Testis (tissue), 3 donors: ENCODE measurements around the gene MAP3K20. TPM values are rescaled to one million over a fixed set of nuclear protein-coding genes. Genes with fewer than 3 reads are reported as not detected.

ENCODE experiments used
- DNase-seq: peaks from one replicate; pipeline ENCODE4 v3.0.0-alpha.2; 2019
- H3K27ac ChIP-seq, 2 donors: fragments of 200-600 bp; sonication (generic); one replicate each; pipeline ENCODE4 v1.5.1; 2019
- H3K27me3 ChIP-seq: fragments of 200-600 bp; sonication (generic); one replicate; pipeline ENCODE4 v1.5.1; 2019
- H3K36me3 ChIP-seq: fragments of 200-600 bp; sonication (generic); one replicate; pipeline ENCODE4 v1.5.1; 2017; ENCODE audit warnings: low read depth; ENCODE audit errors: missing control alignments
- H3K4me1 ChIP-seq: fragments of 200-600 bp; sonication (generic); one replicate; pipeline ENCODE4 v1.5.1; 2019
- H3K4me3 ChIP-seq, 2 donors: fragments of 200-600 bp; sonication (generic); one replicate each; pipeline ENCODE4 v1.5.1; 2017 to 2019
- H3K9me3 ChIP-seq: fragments of 200-600 bp; sonication (generic); one replicate; pipeline ENCODE4 v1.5.1; 2017
- POLR2A ChIP-seq: fragments of 450-650 bp; IDR thresholded peaks from one replicate; pipeline ENCODE4 v1.6.1; 2017; ENCODE audit warnings: antibody characterized with exemption, mild to moderate bottlenecking, moderate library complexity
- WGBS, 2 donors: methylation state at CpG; one replicate each; pipeline ENCODE4 v1.1.5; 2018; 5-methylcytosine and 5-hydroxymethylcytosine counted together
- intact Hi-C: fragments of 100-400 bp; cut with DNase I; formaldehyde crosslinking; loops from one replicate; pipeline ENCODE4 v1.15.1; 2023; ENCODE audit warnings: low total_unique reads
- polyA plus RNA-seq: library from polyadenylated mRNA; stranded (reverse); fragments of 350-450 nt; fragmentation: Illumina TruSeq; extraction: RNeasy Lipid Tissue Mini Kit (QIAGEN cat#74804); gene quantifications from one replicate; pipeline ENCODE4 v1.2.3, GENCODE V29; 2014; ENCODE audit warnings: low read depth, low replicate concordance; ENCODE audit not compliant: insufficient read depth
- total RNA-seq, 2 donors: library from RNA; depleted of rRNA; stranded (reverse); fragments of >200 nt; gene quantifications; one replicate each; pipeline ENCODE4 v1.2.3, GENCODE V29; 2016
- TF ChIP-seq, protein P1 (sequence below), 3 experiments: fragments of 450-650 bp in 2 of 3; fragments of 200-600 bp in 1 of 3; sonication (generic) in 1 of 3; IDR thresholded peaks; one replicate each; pipeline ENCODE4 v1.5.1; 2016 to 2019; ENCODE audit warnings: antibody characterized with exemption in 3 of 3, mild to moderate bottlenecking in 2 of 3, moderate library complexity in 1 of 3

The MAP3K20 gene
- total and polyA plus RNA-seq, 3 donors from 2014 or later, result 20.7 to 30.8 (median 25.3) TPM

DNA sequence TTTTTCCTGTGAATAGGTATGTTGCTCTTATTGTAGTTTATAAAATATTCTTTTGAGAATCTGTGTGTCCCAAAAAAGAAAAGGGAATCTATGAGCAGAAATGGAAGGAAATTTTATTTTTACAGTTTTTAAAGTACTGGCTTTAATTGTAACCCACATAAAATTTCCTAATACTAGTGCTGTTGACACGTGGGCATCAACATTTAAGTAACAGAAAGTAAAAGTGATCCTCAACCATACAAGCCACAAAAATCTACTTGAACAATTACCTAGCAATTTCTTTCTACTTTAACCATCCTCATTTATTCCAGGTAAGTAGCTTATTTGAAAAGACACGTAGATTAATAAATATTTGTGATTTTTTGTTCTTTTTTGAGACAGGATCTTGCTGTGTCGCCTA is 62.0 kb downstream of the MAP3K20 start:
- Histone ChIP-seq H3K27ac (no peak overlapping the region), H3K36me3 (no peaks in the 10 kb centered on the region), H3K9me3 (no peaks in the 10 kb centered on the region), H3K27me3 (no peaks in the 10 kb centered on the region), H3K4me3 (no peak overlapping the region), H3K4me1 (no peaks in the 10 kb centered on the region)
- WGBS, 2 donors, result 89 to 90% methylated on average over 3 of the region's 3 CpGs
- no peak for DNase-seq
- intact Hi-C loops, result no loop called here
- TF ChIP-seq, protein P1, sequence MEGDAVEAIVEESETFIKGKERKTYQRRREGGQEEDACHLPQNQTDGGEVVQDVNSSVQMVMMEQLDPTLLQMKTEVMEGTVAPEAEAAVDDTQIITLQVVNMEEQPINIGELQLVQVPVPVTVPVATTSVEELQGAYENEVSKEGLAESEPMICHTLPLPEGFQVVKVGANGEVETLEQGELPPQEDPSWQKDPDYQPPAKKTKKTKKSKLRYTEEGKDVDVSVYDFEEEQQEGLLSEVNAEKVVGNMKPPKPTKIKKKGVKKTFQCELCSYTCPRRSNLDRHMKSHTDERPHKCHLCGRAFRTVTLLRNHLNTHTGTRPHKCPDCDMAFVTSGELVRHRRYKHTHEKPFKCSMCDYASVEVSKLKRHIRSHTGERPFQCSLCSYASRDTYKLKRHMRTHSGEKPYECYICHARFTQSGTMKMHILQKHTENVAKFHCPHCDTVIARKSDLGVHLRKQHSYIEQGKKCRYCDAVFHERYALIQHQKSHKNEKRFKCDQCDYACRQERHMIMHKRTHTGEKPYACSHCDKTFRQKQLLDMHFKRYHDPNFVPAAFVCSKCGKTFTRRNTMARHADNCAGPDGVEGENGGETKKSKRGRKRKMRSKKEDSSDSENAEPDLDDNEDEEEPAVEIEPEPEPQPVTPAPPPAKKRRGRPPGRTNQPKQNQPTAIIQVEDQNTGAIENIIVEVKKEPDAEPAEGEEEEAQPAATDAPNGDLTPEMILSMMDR (IDR thresholded peaks at IDR 0.05), result no peak
- no peak for TF ChIP-seq POLR2A

DNA sequence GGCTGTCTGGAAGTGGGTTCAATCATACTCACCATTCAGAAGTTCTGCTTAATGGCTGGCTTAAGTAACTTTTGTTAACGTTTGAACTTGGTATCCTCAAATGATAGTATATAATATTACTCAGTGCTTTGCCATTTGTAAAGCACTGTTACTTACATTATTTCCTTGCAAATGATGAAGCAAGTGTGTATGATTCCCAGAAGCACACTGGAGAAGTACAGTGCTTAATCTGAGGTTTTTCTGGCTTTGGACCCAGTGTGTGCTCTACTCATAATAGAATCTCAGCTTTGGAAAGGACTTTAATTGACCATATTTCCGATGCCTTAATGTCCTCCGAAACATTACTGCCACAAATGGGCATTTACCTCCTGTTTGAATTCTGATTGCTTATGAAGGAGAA is 63.3 kb downstream of the MAP3K20 start:
- WGBS, 2 donors, result 91 to 95% methylated on average over 3 of the region's 3 CpGs
- DNase-seq, result no peak
- H3K9me3 ChIP-seq, result no peaks in the 10 kb centered on the region
- H3K36me3 ChIP-seq, result no peaks in the 10 kb centered on the region
- H3K27me3 ChIP-seq, result no peaks in the 10 kb centered on the region
- intact Hi-C loops, result no loop called here
- no peaks in the 10 kb centered on the region for H3K4me1 ChIP-seq
- no peak for TF ChIP-seq POLR2A
- TF ChIP-seq, protein P1 (IDR thresholded peaks at IDR 0.05), result no peak
- no peak overlapping the region for H3K27ac ChIP-seq
- H3K4me3 ChIP-seq, result no peak overlapping the region

DNA sequence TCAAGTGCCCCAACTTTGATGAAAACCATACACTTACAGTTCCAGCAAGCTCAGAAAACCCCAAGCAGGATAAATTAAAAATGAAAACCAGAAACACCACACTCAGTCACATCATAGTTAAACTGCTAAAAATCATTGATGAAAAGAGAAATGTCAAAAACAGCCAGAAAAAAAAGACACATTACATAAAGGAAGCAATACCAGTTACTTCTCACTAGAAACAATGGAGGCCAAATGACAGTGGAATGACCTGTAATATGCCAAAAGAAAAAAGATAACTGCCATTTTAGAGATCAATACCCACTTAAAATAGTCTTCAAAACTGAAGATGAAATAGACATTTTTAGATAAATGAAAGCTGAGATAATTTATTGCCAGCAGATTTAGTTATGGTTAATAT is 66.0 kb downstream of the MAP3K20 start:
- TF ChIP-seq, protein P1 (IDR thresholded peaks at IDR 0.05), result no peak
- no peak for TF ChIP-seq POLR2A
- no peak overlapping the region for H3K27ac ChIP-seq
- H3K9me3 ChIP-seq, result no peaks in the 10 kb centered on the region
- intact Hi-C loops, result no loop called here
- no peaks in the 10 kb centered on the region for H3K36me3 ChIP-seq
- H3K4me1 ChIP-seq, result no peaks in the 10 kb centered on the region
- H3K27me3 ChIP-seq, result no peaks in the 10 kb centered on the region
- DNase-seq, result no peak
- no peak overlapping the region for H3K4me3 ChIP-seq

DNA sequence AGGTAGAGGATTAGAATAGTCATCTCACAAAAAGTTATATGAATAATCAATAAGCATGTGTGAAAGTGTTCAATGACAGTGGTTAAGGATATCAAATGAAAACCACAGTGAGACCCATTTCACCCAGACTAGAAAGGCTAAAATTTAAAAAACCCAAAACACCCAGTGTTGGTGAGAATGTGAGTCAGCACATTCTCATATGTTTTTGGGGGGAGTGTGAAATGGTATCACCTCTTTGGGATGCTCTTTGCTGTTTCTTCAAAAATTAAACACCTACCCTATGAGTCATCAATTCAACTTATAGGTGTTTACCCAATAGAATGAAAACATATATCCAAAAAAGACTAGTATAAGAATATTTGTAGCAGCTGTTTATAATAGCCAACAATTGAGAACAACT is 69.8 kb downstream of the MAP3K20 start:
- H3K27ac ChIP-seq, result no peak overlapping the region
- H3K4me1 ChIP-seq, result no peaks in the 10 kb centered on the region
- DNase-seq, result no peak
- H3K9me3 ChIP-seq, result no peaks in the 10 kb centered on the region
- H3K4me3 ChIP-seq, result no peak overlapping the region
- H3K27me3 ChIP-seq, result no peaks in the 10 kb centered on the region
- TF ChIP-seq POLR2A, result no peak
- H3K36me3 ChIP-seq, result no peaks in the 10 kb centered on the region
- intact Hi-C loops, result no loop called here

DNA sequence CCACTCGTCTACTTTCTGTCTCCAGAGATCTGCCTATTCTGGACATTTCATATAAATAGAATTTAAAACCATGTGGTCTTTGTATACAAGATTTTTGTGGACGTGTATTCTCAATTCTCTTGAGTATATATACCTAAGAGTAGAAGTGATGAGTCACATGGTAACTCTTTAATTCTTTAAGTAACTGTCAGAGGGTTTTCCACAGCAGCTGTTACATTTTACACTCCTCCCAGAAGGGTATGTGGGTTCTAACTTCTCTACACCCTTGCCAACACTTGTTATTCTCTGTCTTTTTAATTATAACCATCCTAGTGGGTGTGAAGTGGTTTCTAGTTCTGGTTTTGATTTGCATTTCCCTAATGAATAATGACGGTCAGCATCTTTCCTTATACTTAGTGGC is 70.9 kb downstream of the MAP3K20 start:
- Histone ChIP-seq H3K4me1 (no peaks in the 10 kb centered on the region), H3K9me3 (no peaks in the 10 kb centered on the region), H3K4me3 (no peak overlapping the region), H3K27ac (no peak overlapping the region), H3K36me3 (no peaks in the 10 kb centered on the region), H3K27me3 (no peaks in the 10 kb centered on the region)
- no peak for TF ChIP-seq POLR2A
- TF ChIP-seq, protein P1 (IDR thresholded peaks at IDR 0.05), result no peak
- no peak for DNase-seq
- WGBS, 2 donors, result 72 to 83% methylated on average over 3 of the region's 3 CpGs
- intact Hi-C loops, result no loop called here
